Measurements from ENCODE around the gene MYL10.

- TF ChIP-seq EZH2 (IDR thresholded peaks at IDR 0.05; ENCODE audit: insufficient read depth, poor library complexity, severe bottlenecking) (no peak), EZH2phosphoT487 (IDR thresholded peaks at IDR 0.05; ENCODE audit: insufficient read depth, low read depth) (no peak)
Observed at GRCh38 chr7:101667920-101668319, 38.8 kb upstream of the MYL10 start.

Measured in GM23248 (cell line).